ENCODE results near the gene TTLL3. TPM values are rescaled to one million over a fixed set of nuclear protein-coding genes. Genes with fewer than 3 reads are reported as not detected.

Gene TTLL3
- polyA plus RNA-seq, 1 donor from 2014 or later = 47.6 TPM

DNA sequence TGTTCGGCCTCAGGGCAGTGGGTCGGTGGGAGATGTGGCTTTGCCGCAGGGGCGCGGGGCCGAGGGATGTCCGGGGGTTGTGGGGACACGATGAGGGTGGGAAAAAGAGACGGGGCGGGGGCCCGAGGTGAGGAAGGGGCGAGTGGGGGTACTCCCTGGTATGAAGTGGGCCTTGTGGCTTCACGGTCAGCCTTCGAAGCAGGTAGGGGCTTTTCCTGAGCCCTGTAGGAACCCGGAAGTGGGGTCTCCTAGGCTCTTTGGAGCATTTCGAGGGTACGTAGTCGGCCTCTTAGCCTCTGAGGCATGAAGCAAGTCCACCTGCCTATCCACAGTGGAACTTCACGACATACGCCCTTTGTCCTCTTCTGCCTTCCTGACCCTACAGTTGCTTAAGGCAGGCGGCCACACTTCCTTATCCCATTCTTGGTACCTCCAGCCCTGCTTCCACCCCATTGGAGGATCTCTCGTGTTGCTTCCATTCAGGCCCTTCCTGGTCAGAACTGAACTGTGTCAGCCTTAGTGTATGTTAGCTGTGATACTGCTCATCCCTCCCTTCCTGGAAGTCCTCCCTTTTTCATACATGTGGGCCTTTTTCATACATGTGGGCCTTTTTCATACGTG is 16.8 kb upstream of the TTLL3 start:
- peak overlapping the region; percentile 82 for H2AFZ ChIP-seq (ENCODE audit: low read depth, low read length)
- H3K27me3 ChIP-seq (ENCODE audit: insufficient read depth, low read depth, low read length) = no peaks in the 10 kb centered on the region
- peak overlapping the region; percentile 97 for H3K4me3 ChIP-seq (ENCODE audit: low read length)
- H3F3A ChIP-seq (ENCODE audit: insufficient read depth, low read length, poor library complexity, severe bottlenecking) = no peaks in the 10 kb centered on the region
- H3K9me2 ChIP-seq (ENCODE audit: insufficient read depth, low read length) = no peaks in the 10 kb centered on the region
- TF ChIP-seq POLR2AphosphoS5 (IDR thresholded peaks at IDR 0.05) = no peak
- TF ChIP-seq EP300 (conservative IDR thresholded peaks at IDR 0.05; ENCODE audit: poor library complexity, severe bottlenecking) = no peak
- peak; percentile 30 for TF ChIP-seq MXI1 (conservative IDR thresholded peaks at IDR 0.05; ENCODE audit: poor library complexity, severe bottlenecking)
- TF ChIP-seq RAD21 (conservative IDR thresholded peaks at IDR 0.05) = no peak
- no peak for TF ChIP-seq EZH2 (IDR thresholded peaks at IDR 0.05; ENCODE audit: borderline replicate concordance, insufficient read depth, low read length, poor library complexity, severe bottlenecking)
- TF ChIP-seq, protein P1, sequence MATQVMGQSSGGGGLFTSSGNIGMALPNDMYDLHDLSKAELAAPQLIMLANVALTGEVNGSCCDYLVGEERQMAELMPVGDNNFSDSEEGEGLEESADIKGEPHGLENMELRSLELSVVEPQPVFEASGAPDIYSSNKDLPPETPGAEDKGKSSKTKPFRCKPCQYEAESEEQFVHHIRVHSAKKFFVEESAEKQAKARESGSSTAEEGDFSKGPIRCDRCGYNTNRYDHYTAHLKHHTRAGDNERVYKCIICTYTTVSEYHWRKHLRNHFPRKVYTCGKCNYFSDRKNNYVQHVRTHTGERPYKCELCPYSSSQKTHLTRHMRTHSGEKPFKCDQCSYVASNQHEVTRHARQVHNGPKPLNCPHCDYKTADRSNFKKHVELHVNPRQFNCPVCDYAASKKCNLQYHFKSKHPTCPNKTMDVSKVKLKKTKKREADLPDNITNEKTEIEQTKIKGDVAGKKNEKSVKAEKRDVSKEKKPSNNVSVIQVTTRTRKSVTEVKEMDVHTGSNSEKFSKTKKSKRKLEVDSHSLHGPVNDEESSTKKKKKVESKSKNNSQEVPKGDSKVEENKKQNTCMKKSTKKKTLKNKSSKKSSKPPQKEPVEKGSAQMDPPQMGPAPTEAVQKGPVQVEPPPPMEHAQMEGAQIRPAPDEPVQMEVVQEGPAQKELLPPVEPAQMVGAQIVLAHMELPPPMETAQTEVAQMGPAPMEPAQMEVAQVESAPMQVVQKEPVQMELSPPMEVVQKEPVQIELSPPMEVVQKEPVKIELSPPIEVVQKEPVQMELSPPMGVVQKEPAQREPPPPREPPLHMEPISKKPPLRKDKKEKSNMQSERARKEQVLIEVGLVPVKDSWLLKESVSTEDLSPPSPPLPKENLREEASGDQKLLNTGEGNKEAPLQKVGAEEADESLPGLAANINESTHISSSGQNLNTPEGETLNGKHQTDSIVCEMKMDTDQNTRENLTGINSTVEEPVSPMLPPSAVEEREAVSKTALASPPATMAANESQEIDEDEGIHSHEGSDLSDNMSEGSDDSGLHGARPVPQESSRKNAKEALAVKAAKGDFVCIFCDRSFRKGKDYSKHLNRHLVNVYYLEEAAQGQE (IDR thresholded peaks at IDR 0.05; ENCODE audit: borderline replicate concordance) = peak; percentile 22
- TF ChIP-seq TAF1 (IDR thresholded peaks at IDR 0.05; ENCODE audit: low read depth) = no peak
- TF ChIP-seq, protein P2, sequence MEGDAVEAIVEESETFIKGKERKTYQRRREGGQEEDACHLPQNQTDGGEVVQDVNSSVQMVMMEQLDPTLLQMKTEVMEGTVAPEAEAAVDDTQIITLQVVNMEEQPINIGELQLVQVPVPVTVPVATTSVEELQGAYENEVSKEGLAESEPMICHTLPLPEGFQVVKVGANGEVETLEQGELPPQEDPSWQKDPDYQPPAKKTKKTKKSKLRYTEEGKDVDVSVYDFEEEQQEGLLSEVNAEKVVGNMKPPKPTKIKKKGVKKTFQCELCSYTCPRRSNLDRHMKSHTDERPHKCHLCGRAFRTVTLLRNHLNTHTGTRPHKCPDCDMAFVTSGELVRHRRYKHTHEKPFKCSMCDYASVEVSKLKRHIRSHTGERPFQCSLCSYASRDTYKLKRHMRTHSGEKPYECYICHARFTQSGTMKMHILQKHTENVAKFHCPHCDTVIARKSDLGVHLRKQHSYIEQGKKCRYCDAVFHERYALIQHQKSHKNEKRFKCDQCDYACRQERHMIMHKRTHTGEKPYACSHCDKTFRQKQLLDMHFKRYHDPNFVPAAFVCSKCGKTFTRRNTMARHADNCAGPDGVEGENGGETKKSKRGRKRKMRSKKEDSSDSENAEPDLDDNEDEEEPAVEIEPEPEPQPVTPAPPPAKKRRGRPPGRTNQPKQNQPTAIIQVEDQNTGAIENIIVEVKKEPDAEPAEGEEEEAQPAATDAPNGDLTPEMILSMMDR (IDR thresholded peaks at IDR 0.05; ENCODE audit: poor library complexity, severe bottlenecking) = no peak
- H3K4me2 ChIP-seq (ENCODE audit: low read length) = peak overlapping the region; percentile 85
- H3K9me3 ChIP-seq (ENCODE audit: low read length) = no peaks in the 10 kb centered on the region
- no peaks in the 10 kb centered on the region for H4K20me1 ChIP-seq (ENCODE audit: insufficient read depth)
- peaks cover 30% of the 10 kb centered on the region for H3K79me2 ChIP-seq (replicated peaks; ENCODE audit: insufficient read depth, low read length)
- H3K36me3 ChIP-seq (ENCODE audit: insufficient read depth, low read length) = peaks cover 5% of the 10 kb centered on the region
- peak overlapping the region; percentile 99 for H3K9ac ChIP-seq (ENCODE audit: low read length)
- peak overlapping the region; percentile 98 for H3K27ac ChIP-seq (ENCODE audit: low read length)

- peaks cover 30% of the 10 kb centered on the region for H3K79me2 ChIP-seq (replicated peaks; ENCODE audit: insufficient read depth, low read length)
- no peak overlapping the region for H3K9ac ChIP-seq (ENCODE audit: low read length)
- no peak overlapping the region for H2AFZ ChIP-seq (ENCODE audit: low read depth, low read length)
- peaks cover 5% of the 10 kb centered on the region for H3K36me3 ChIP-seq (ENCODE audit: insufficient read depth, low read length)
- TF ChIP-seq, protein P1 (IDR thresholded peaks at IDR 0.05; ENCODE audit: borderline replicate concordance) = no peak
- TF ChIP-seq TAF1 (IDR thresholded peaks at IDR 0.05; ENCODE audit: low read depth) (no peak), EZH2 (IDR thresholded peaks at IDR 0.05; ENCODE audit: borderline replicate concordance, insufficient read depth, low read length, poor library complexity, severe bottlenecking) (no peak), RAD21 (conservative IDR thresholded peaks at IDR 0.05) (no peak), EP300 (conservative IDR thresholded peaks at IDR 0.05; ENCODE audit: poor library complexity, severe bottlenecking) (no peak), SMC3 (conservative IDR thresholded peaks at IDR 0.05; ENCODE audit: poor library complexity) (no peak), POLR2AphosphoS5 (IDR thresholded peaks at IDR 0.05) (no peak), MXI1 (conservative IDR thresholded peaks at IDR 0.05; ENCODE audit: poor library complexity, severe bottlenecking) (no peak)
- TF ChIP-seq, protein P2 (IDR thresholded peaks at IDR 0.05; ENCODE audit: poor library complexity, severe bottlenecking) = no peak
- H3K27ac ChIP-seq (ENCODE audit: low read length) = no peak overlapping the region
- no peaks in the 10 kb centered on the region for H3F3A ChIP-seq (ENCODE audit: insufficient read depth, low read length, poor library complexity, severe bottlenecking)
- H3K9me3 ChIP-seq (ENCODE audit: low read length) = no peaks in the 10 kb centered on the region
- H3K4me3 ChIP-seq (ENCODE audit: low read length) = peak overlapping the region; percentile 97
- H4K20me1 ChIP-seq (ENCODE audit: insufficient read depth) = no peaks in the 10 kb centered on the region
- H3K9me2 ChIP-seq (ENCODE audit: insufficient read depth, low read length) = no peaks in the 10 kb centered on the region
- no peaks in the 10 kb centered on the region for H3K27me3 ChIP-seq (ENCODE audit: insufficient read depth, low read depth, low read length)
- no peak overlapping the region for H3K4me2 ChIP-seq (ENCODE audit: low read length)
Measured at GRCh38 chr3:9794400-9794799, 15.7 kb upstream of the TTLL3 start.
